ENCODE measurements around the gene CYB5R4.

- TF ChIP-seq CTCF (conservative IDR thresholded peaks at IDR 0.05) (no peak), ZFX (IDR thresholded peaks at IDR 0.05) (no peak)
These were observed 1.4 kb downstream of the CYB5R4 start for GRCh38 chr6:83860782-83861495.

Data from C4-2B (cell line).